Activated CD4-positive, alpha-beta T cell treated with anti-CD3 and anti-CD28 coated beads for 36 hours (primary cell): ENCODE measurements around the gene GHRL. TPM values are rescaled to one million over a fixed set of nuclear protein-coding genes. Genes with fewer than 3 reads are reported as not detected.

Experiments
- ATAC-seq: fragments of 200-7000 bp; cut with Tn5 transposase; one replicate; pipeline ENCODE4 v1.10.0; 2021; ENCODE audit warnings: mild to moderate bottlenecking, moderate library complexity
- CTCF ChIA-PET: fragments of 350-600 bp; sonication (Branson Sonifier 250); formaldehyde crosslinking; loops from one replicate; lab custom pipeline; 2021; ENCODE audit warnings: antibody characterized with exemption; lab: Charles Lee
- POLR2A ChIA-PET: fragments of 350-600 bp; sonication (Branson Sonifier 250); formaldehyde crosslinking; loops from one replicate; lab custom pipeline; 2021; ENCODE audit warnings: antibody characterized with exemption, inconsistent platforms; lab: Charles Lee
- DNase-seq: peaks from one replicate; pipeline ENCODE4 v3.0.0-alpha.2; 2020
- H3K27ac Mint-ChIP-seq: one replicate; pipeline ENCODE4 v1.8.0; 2021; ENCODE audit warnings: mixed read lengths
- H3K27me3 Mint-ChIP-seq: one replicate; pipeline ENCODE4 v1.8.0; 2021; ENCODE audit warnings: mixed read lengths
- H3K36me3 Mint-ChIP-seq: one replicate; pipeline ENCODE4 v1.8.0; 2021; ENCODE audit warnings: low read depth, mixed read lengths
- H3K4me1 Mint-ChIP-seq: one replicate; pipeline ENCODE4 v1.8.0; 2021; ENCODE audit warnings: mixed read lengths
- H3K4me3 Mint-ChIP-seq: one replicate; pipeline ENCODE4 v1.8.0; 2021; ENCODE audit warnings: mild to moderate bottlenecking, moderate library complexity, mixed read lengths
- H3K9me3 Mint-ChIP-seq: one replicate; pipeline ENCODE4 v1.8.0; 2021; ENCODE audit warnings: low read depth, mixed read lengths
- intact Hi-C, 2 experiments: fragments of 100-400 bp; cut with DNase I in 1 of 2; cut with micrococcal nuclease in 1 of 2; formaldehyde crosslinking; loops; one replicate each; pipeline versions ENCODE4 v1.14.2 to v1.15.1; 2022 to 2024; cut with DNase I, micrococcal nuclease
- total RNA-seq, 2 experiments: library from RNA; stranded (reverse); gene quantifications; one replicate each; pipeline ENCODE4 v1.2.3, GENCODE V29; 2021

Gene GHRL
- total RNA-seq, 2 experiments from 2014 or later: 0.19 to 0.30 TPM

DNA sequence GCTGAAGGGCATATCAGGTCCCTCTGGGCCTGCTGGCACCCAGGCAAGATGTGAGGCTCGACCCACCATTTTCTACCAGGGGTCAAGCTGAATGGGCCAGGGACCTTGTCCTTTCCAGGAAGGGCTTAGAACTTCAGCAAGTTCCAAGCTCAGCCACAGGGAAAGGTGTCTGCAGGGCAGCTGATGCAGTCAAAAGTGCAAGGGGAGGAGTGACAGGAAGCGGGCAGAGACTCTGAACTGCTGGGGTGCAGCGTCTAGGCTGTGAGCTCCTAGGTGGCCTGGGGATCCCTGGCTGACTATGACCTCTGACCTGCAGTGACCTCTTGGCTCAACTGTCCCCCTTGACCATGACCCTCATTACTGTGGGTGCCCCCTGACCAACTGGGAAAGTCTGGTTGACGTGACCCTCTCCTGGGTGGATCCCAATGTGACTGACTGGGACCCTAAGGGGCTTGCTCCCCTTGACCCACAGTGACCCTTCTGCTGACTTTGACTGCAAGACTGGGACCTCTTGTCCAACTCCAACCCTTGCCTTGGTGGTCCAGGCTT, 42.5 kb upstream of the GHRL start:
- POLR2A ChIA-PET: no interaction called here
- Mint-ChIP-seq H3K27ac (no peak overlapping the region), H3K36me3 (no peaks in the 10 kb centered on the region), H3K9me3 (no peaks in the 10 kb centered on the region), H3K4me3 (no peak overlapping the region), H3K27me3 (peaks cover 9% of the 10 kb centered on the region), H3K4me1 (no peaks in the 10 kb centered on the region)
- intact Hi-C loops: no loop called here
- ATAC-seq (no peak), DNase-seq (no peak)
- CTCF ChIA-PET: interaction anchor here (0.9 to 1.3 kb wide), 3 partner anchors 13 to 372 kb away, joined by 3 to 5 read pairs (median 4); no protein-coding TSS in a partner anchor

- DNase-seq (no peak), ATAC-seq (no peak)
- no peaks in the 10 kb centered on the region for H3K9me3 Mint-ChIP-seq
- no peaks in the 10 kb centered on the region for H3K4me1 Mint-ChIP-seq
- no peak overlapping the region for H3K27ac Mint-ChIP-seq
- H3K4me3 Mint-ChIP-seq: no peak overlapping the region
- ChIA-PET POLR2A (no interaction called here), CTCF (interaction anchor here (0.6 to 1.3 kb wide), 6 partner anchors 9 to 373 kb away, joined by 3 to 5 read pairs (median 4); no protein-coding TSS in a partner anchor)
- no peaks in the 10 kb centered on the region for H3K36me3 Mint-ChIP-seq
- H3K27me3 Mint-ChIP-seq: peaks cover 13% of the 10 kb centered on the region
- intact Hi-C loops: no loop called here
Observed at GRCh38 chr3:10334459-10334858, 41.7 kb upstream of the GHRL start.

DNA sequence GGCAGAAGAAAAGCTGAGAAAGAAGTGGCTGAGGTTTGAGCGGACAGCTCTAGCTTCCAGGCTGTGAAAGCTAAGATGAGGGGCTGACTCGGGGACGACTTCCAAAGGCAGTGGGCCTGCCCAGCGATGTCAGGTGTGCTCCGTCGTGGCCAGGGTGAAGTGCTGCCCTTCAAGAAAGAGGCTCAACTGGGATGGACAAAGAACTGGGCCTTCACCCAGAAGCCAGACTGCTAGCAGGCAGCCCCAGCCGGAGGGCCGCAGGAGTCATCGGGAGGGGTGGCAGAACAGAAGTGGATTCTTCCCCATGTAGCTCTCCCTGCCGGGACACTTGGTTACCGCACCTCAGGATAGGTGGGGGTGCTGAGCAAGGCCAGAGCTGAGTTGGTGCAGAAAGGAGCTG, 41.3 kb upstream of the GHRL start:
- DNase-seq (no peak), ATAC-seq (no peak)
- intact Hi-C loops: no loop called here
- no peak overlapping the region for H3K27ac Mint-ChIP-seq
- no peaks in the 10 kb centered on the region for H3K36me3 Mint-ChIP-seq
- H3K27me3 Mint-ChIP-seq: peaks cover 17% of the 10 kb centered on the region
- ChIA-PET POLR2A (no interaction called here), CTCF (interaction anchor here (0.6 to 1.3 kb wide), 6 partner anchors 10 to 373 kb away, joined by 3 to 5 read pairs (median 4); no protein-coding TSS in a partner anchor)
- no peaks in the 10 kb centered on the region for H3K9me3 Mint-ChIP-seq
- H3K4me1 Mint-ChIP-seq: no peaks in the 10 kb centered on the region
- H3K4me3 Mint-ChIP-seq: no peak overlapping the region

- Mint-ChIP-seq H3K4me3 (no peak overlapping the region), H3K9me3 (no peaks in the 10 kb centered on the region), H3K4me1 (no peaks in the 10 kb centered on the region), H3K27ac (no peak overlapping the region), H3K36me3 (no peaks in the 10 kb centered on the region), H3K27me3 (peaks cover 24% of the 10 kb centered on the region)
- DNase-seq (no peak), ATAC-seq (no peak)
- ChIA-PET CTCF (interaction anchor here (0.9 kb wide), 1 partner anchor 10 kb away, joined by 5 read pairs; no protein-coding TSS in a partner anchor), POLR2A (no interaction called here)
- intact Hi-C loops: no loop called here
Observed at GRCh38 chr3:10333349-10333650, 40.6 kb upstream of the GHRL start.

- Mint-ChIP-seq H3K36me3 (no peaks in the 10 kb centered on the region), H3K27ac (no peak overlapping the region), H3K4me1 (no peaks in the 10 kb centered on the region), H3K27me3 (peaks cover 27% of the 10 kb centered on the region), H3K4me3 (no peak overlapping the region), H3K9me3 (no peaks in the 10 kb centered on the region)
- ATAC-seq: no peak
- ChIA-PET CTCF (no interaction called here), POLR2A (no interaction called here)
- no peak for DNase-seq
- intact Hi-C loops: no loop called here
Observed at GRCh38 chr3:10332481-10333348, 40.0 kb upstream of the GHRL start.

DNA sequence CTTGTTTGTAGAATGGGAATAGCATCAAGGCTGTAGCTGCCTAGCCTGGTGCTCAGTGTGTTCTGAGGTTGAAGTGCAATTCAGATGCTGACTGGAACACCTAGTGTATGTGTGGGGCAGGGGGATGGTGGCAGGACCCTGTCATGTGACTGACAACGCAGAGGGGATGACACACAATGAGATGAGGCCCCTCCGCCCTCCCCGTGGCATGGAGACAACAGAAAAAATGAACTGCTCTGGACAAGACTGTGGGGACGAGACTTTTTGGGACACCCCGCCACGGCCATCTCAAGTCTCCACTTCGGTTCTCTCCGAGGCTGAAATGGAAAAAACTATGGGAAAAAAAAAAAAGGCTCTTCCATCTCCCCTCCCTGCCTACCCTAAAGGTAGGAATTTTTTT, 38.6 kb upstream of the GHRL start:
- Mint-ChIP-seq H3K27ac (no peak overlapping the region), H3K9me3 (no peaks in the 10 kb centered on the region), H3K27me3 (peaks cover 30% of the 10 kb centered on the region), H3K4me3 (no peak overlapping the region), H3K4me1 (no peaks in the 10 kb centered on the region), H3K36me3 (no peaks in the 10 kb centered on the region)
- intact Hi-C loops: no loop called here
- ATAC-seq (no peak), DNase-seq (no peak)
- ChIA-PET POLR2A (interaction anchor here (0.6 to 0.7 kb wide), 3 partner anchors 134 to 598 kb away, joined by 3 to 10 read pairs (median 9); no protein-coding TSS in a partner anchor), CTCF (interaction anchor here (1.5 kb wide), 1 partner anchor 10 kb away, joined by 7 read pairs; the partner anchor contains the start of gene SEC13)

- Mint-ChIP-seq H3K27me3 (peaks cover 33% of the 10 kb centered on the region), H3K4me3 (no peak overlapping the region)
- CTCF ChIA-PET: interaction anchor here (0.6 to 1.5 kb wide), 2 partner anchors 9 to 245 kb away, joined by 3 to 7 read pairs; partner anchors contain the start of gene SEC13
Observed at GRCh38 chr3:10330319-10330718, 37.6 kb upstream of the GHRL start.

DNA sequence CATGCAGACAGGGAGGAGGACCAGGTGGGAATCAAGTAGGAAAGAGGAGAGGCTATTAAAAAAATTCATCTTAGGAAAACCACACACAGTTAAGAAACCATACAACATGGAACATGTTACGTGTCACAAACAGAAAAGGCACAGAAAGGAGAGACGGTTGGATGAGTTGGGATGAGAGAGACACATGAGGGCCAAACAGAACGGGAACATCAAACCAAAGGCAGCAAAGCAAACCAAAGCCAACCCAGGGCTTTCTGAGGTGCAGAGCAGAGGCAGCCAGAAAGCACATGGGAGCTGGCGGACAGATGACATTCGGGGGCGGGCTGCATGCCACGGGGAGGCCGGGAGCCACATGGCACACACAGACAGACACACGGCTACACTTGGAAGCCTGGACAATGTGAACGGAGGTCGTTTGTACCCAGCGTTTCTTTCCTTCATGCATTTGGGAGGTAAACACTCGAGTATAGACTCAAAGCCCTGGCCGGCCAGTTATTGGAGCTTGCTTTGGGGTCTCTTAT, 36.8 kb upstream of the GHRL start:
- Mint-ChIP-seq H3K27me3 (peaks cover 33% of the 10 kb centered on the region), H3K4me3 (no peak overlapping the region), H3K27ac (no peak overlapping the region), H3K36me3 (no peaks in the 10 kb centered on the region), H3K9me3 (no peaks in the 10 kb centered on the region), H3K4me1 (no peaks in the 10 kb centered on the region)
- ATAC-seq: no peak
- CTCF ChIA-PET: interaction anchor here (0.6 kb wide), 1 partner anchor 410 kb away, joined by 3 read pairs; no protein-coding TSS in a partner anchor
- intact Hi-C loops: no loop called here
- POLR2A ChIA-PET: no interaction called here
- no peak for DNase-seq

More at GRCh38 chr3:10330319-10330718, 37.6 kb upstream of the GHRL start:
- no peak for DNase-seq
- Mint-ChIP-seq H3K27ac (no peak overlapping the region), H3K4me1 (no peaks in the 10 kb centered on the region), H3K9me3 (no peaks in the 10 kb centered on the region), H3K36me3 (no peaks in the 10 kb centered on the region)
- ATAC-seq: no peak
- intact Hi-C loops: no loop called here
- POLR2A ChIA-PET: no interaction called here

- H3K4me3 Mint-ChIP-seq: no peak overlapping the region
- intact Hi-C loops: no loop called here
- no peaks in the 10 kb centered on the region for H3K36me3 Mint-ChIP-seq
- ATAC-seq (no peak), DNase-seq (no peak)
- H3K9me3 Mint-ChIP-seq: no peaks in the 10 kb centered on the region
- H3K27ac Mint-ChIP-seq: no peak overlapping the region
- no peaks in the 10 kb centered on the region for H3K4me1 Mint-ChIP-seq
- CTCF ChIA-PET: no interaction called here
- POLR2A ChIA-PET: no interaction called here
- peaks cover 33% of the 10 kb centered on the region for H3K27me3 Mint-ChIP-seq
Observed at GRCh38 chr3:10328460-10329071, 35.8 kb upstream of the GHRL start.

GRCh38 chr3:10327592-10327991, 34.8 kb upstream of the GHRL start:
- no peaks in the 10 kb centered on the region for H3K4me1 Mint-ChIP-seq
- no peak overlapping the region for H3K4me3 Mint-ChIP-seq
- ATAC-seq (no peak), DNase-seq (no peak)
- H3K9me3 Mint-ChIP-seq: no peaks in the 10 kb centered on the region
- H3K27ac Mint-ChIP-seq: no peak overlapping the region
- ChIA-PET CTCF (no interaction called here), POLR2A (no interaction called here)
- intact Hi-C loops: no loop called here
- peaks cover 32% of the 10 kb centered on the region for H3K27me3 Mint-ChIP-seq
- H3K36me3 Mint-ChIP-seq: no peaks in the 10 kb centered on the region

- POLR2A ChIA-PET: no interaction called here
- peaks cover 23% of the 10 kb centered on the region for H3K4me1 Mint-ChIP-seq
- H3K4me3 Mint-ChIP-seq: no peak overlapping the region
- H3K36me3 Mint-ChIP-seq: peaks cover 13% of the 10 kb centered on the region
- H3K27me3 Mint-ChIP-seq: peaks cover 4% of the 10 kb centered on the region
- H3K27ac Mint-ChIP-seq: peak overlapping the region; percentile 3
- CTCF ChIA-PET: interaction anchor here (0.6 to 2.4 kb wide), 12 partner anchors 9 to 495 kb away, joined by 3 to 7 read pairs (median 3); partner anchors contain the start of gene PRRT3
- H3K9me3 Mint-ChIP-seq: no peaks in the 10 kb centered on the region
- intact Hi-C loops: loop anchor here in 1 of 2 experiments (5.0 kb wide), 1 partner anchor 1360 kb away; the partner anchor contains the start of gene RAD18
- ATAC-seq: peak; percentile 22
- DNase-seq: peak; percentile 37
Observed at GRCh38 chr3:10322352-10322710, 29.6 kb upstream of the GHRL start.
